Ishikawa (cell line): ENCODE data around the gene SMPD1.

ENCODE experiments used
- CEBPB ChIP-seq: IDR thresholded peaks from 2 replicates; pipeline ENCODE4 v1.6.1; 2012
- CREB1 ChIP-seq: IDR thresholded peaks from 2 replicates; pipeline ENCODE4 v1.6.1; 2012; ENCODE audit warnings: low read depth
- EP300 ChIP-seq: IDR thresholded peaks from 2 replicates; pipeline ENCODE4 v1.6.1; 2012; ENCODE audit warnings: borderline replicate concordance
- RAD21 ChIP-seq: IDR thresholded peaks from 2 replicates; pipeline ENCODE4 v1.6.1; 2012; ENCODE audit warnings: low read depth
- TAF1 ChIP-seq: IDR thresholded peaks from 2 replicates; pipeline ENCODE4 v1.6.1; 2012; ENCODE audit warnings: low read depth, mild to moderate bottlenecking
- TEAD4 ChIP-seq: IDR thresholded peaks from 2 replicates; pipeline ENCODE4 v1.6.1; 2012
- YY1 ChIP-seq: IDR thresholded peaks from 2 replicates; pipeline ENCODE4 v1.6.1; 2012; ENCODE audit warnings: low read depth
- TF ChIP-seq, protein P1 (sequence below): IDR thresholded peaks from 2 replicates; pipeline ENCODE4 v1.6.1; 2012
- TF ChIP-seq, protein P2 (sequence below): IDR thresholded peaks from 2 replicates; pipeline ENCODE4 v1.6.1; 2012; ENCODE audit warnings: low read depth, mild to moderate bottlenecking
- TF ChIP-seq, protein P3 (sequence below): IDR thresholded peaks from 2 replicates; pipeline ENCODE4 v1.6.1; 2012

DNA sequence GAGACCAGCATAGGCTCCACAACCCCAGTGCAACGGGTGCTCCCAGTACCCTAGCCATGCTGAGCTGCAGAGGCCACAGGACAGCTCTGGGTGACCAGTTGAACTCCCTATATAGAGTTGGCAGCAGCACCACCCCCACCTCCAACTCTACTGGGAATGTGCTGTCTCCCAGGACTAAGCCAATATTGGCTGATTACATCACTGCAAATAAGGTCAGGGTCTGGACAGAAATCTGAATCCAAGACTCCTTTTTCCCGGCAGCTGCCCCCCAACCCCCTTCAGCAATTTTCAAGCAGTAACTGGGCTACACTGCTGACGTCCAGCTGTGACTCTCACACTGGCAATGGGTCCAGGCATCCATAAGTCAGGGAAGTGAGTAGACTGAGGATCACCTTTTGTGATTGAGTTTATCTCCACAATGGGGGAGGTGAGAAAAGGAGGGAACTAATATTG lies 50.7 kb downstream of the SMPD1 start, which contains the start of gene HPX:
- TF ChIP-seq CEBPB: no peak
- no peak for TF ChIP-seq EP300
- TF ChIP-seq, protein P1, sequence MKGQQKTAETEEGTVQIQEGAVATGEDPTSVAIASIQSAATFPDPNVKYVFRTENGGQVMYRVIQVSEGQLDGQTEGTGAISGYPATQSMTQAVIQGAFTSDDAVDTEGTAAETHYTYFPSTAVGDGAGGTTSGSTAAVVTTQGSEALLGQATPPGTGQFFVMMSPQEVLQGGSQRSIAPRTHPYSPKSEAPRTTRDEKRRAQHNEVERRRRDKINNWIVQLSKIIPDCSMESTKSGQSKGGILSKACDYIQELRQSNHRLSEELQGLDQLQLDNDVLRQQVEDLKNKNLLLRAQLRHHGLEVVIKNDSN: no peak
- TF ChIP-seq RAD21: no peak
- TF ChIP-seq, protein P2, sequence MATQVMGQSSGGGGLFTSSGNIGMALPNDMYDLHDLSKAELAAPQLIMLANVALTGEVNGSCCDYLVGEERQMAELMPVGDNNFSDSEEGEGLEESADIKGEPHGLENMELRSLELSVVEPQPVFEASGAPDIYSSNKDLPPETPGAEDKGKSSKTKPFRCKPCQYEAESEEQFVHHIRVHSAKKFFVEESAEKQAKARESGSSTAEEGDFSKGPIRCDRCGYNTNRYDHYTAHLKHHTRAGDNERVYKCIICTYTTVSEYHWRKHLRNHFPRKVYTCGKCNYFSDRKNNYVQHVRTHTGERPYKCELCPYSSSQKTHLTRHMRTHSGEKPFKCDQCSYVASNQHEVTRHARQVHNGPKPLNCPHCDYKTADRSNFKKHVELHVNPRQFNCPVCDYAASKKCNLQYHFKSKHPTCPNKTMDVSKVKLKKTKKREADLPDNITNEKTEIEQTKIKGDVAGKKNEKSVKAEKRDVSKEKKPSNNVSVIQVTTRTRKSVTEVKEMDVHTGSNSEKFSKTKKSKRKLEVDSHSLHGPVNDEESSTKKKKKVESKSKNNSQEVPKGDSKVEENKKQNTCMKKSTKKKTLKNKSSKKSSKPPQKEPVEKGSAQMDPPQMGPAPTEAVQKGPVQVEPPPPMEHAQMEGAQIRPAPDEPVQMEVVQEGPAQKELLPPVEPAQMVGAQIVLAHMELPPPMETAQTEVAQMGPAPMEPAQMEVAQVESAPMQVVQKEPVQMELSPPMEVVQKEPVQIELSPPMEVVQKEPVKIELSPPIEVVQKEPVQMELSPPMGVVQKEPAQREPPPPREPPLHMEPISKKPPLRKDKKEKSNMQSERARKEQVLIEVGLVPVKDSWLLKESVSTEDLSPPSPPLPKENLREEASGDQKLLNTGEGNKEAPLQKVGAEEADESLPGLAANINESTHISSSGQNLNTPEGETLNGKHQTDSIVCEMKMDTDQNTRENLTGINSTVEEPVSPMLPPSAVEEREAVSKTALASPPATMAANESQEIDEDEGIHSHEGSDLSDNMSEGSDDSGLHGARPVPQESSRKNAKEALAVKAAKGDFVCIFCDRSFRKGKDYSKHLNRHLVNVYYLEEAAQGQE: no peak
- no peak for TF ChIP-seq TAF1
- TF ChIP-seq, protein P3, sequence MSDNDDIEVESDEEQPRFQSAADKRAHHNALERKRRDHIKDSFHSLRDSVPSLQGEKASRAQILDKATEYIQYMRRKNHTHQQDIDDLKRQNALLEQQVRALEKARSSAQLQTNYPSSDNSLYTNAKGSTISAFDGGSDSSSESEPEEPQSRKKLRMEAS: no peak
- TF ChIP-seq TEAD4: no peak
- TF ChIP-seq CREB1: no peak
- no peak for TF ChIP-seq YY1
